ENCODE results near the gene ATR. TPM values are rescaled to one million over a fixed set of nuclear protein-coding genes. Genes with fewer than 3 reads are reported as not detected.
A peak's percentile ranks its signal among the peaks of the same experiment; 100 is the strongest.

The ATR gene
- total RNA-seq, 1 donor from 2014 or later = 26.9 TPM

DNA sequence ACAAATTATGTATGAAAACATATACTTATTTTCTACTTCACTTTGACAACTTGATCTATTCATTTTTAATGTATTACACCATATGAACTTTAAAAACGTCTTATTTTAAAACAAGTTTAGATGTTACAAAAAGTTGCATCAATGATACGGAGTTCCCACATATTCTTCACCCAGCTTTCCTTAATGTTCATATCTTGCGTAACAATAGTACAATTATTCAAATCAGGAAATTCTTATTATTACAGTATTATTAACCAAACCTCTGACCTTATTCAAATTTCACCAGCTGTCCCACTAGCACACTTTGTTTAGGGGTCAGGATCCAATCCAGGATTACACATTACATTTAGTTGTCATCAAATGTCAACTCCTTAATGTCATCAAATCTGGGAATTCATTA, 117.8 kb downstream of the ATR start:
- no peaks in the 10 kb centered on the region for H3K27me3 ChIP-seq (ENCODE audit: insufficient read depth, low read length)
- H3K27ac ChIP-seq (ENCODE audit: low read depth, low read length) = no peak overlapping the region
- H3K9me3 ChIP-seq (ENCODE audit: insufficient read depth, low read depth, low read length) = no peaks in the 10 kb centered on the region
- H3K4me2 ChIP-seq (ENCODE audit: low read length) = no peak overlapping the region
- H4K20me1 ChIP-seq (ENCODE audit: insufficient read depth, low read length) = no peaks in the 10 kb centered on the region
- Mint-ChIP-seq H3K27me3 (ENCODE audit: low read depth, unreplicated experiment) (no peaks in the 10 kb centered on the region), H3K36me3 (ENCODE audit: low read depth, unreplicated experiment) (no peaks in the 10 kb centered on the region), H3K27ac (ENCODE audit: unreplicated experiment) (no peak overlapping the region), H3K4me1 (ENCODE audit: low read depth, unreplicated experiment) (no peaks in the 10 kb centered on the region), H3K4me3 (ENCODE audit: unreplicated experiment) (no peak overlapping the region), H3K9me3 (ENCODE audit: unreplicated experiment) (no peaks in the 10 kb centered on the region)
- H3K4me3 ChIP-seq (ENCODE audit: insufficient read depth, low read depth, low read length) = no peak overlapping the region
- peaks cover 13% of the 10 kb centered on the region for H3K36me3 ChIP-seq (ENCODE audit: insufficient read depth, low read length)
- no peak for FAIRE-seq
- no peaks in the 10 kb centered on the region for H3K79me2 ChIP-seq (ENCODE audit: insufficient read depth, low read length)
- no peak for DNase-seq (ENCODE audit: low read depth)
- H2AFZ ChIP-seq (ENCODE audit: low read depth, low read length) = no peak overlapping the region
- H3K4me1 ChIP-seq (ENCODE audit: insufficient read depth, low read length) = no peaks in the 10 kb centered on the region
- no peak overlapping the region for H3K9ac ChIP-seq (ENCODE audit: low read length)
- TF ChIP-seq, protein P1, sequence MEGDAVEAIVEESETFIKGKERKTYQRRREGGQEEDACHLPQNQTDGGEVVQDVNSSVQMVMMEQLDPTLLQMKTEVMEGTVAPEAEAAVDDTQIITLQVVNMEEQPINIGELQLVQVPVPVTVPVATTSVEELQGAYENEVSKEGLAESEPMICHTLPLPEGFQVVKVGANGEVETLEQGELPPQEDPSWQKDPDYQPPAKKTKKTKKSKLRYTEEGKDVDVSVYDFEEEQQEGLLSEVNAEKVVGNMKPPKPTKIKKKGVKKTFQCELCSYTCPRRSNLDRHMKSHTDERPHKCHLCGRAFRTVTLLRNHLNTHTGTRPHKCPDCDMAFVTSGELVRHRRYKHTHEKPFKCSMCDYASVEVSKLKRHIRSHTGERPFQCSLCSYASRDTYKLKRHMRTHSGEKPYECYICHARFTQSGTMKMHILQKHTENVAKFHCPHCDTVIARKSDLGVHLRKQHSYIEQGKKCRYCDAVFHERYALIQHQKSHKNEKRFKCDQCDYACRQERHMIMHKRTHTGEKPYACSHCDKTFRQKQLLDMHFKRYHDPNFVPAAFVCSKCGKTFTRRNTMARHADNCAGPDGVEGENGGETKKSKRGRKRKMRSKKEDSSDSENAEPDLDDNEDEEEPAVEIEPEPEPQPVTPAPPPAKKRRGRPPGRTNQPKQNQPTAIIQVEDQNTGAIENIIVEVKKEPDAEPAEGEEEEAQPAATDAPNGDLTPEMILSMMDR (IDR thresholded peaks at IDR 0.05; ENCODE audit: insufficient read depth, low read depth, low read length) = no peak
- TF ChIP-seq EZH2 (IDR thresholded peaks at IDR 0.05; ENCODE audit: insufficient read depth, low read length) = no peak

DNA sequence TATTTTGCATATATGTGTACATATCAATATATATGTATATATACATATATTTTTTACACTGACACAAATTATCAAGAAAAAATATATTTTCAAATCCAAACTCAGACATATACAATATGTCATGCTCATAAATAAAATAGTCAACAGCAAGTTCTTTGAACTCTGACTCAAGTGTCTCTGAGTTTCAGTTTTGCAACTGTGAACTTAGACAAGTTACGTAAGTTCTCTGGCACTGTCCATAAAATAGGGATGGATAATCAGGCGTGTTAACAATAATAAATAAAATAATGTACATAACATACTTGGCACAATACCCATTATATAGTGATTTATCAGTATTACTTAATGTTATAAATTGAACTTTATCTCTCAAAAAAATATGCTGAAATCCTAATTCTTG, 118.6 kb downstream of the ATR start:
- Histone ChIP-seq H3K27ac (ENCODE audit: low read depth, low read length) (no peak overlapping the region), H3K4me2 (ENCODE audit: low read length) (no peak overlapping the region), H4K20me1 (ENCODE audit: insufficient read depth, low read length) (no peaks in the 10 kb centered on the region), H3K27me3 (ENCODE audit: insufficient read depth, low read length) (no peaks in the 10 kb centered on the region), H2AFZ (ENCODE audit: low read depth, low read length) (no peak overlapping the region), H3K4me1 (ENCODE audit: insufficient read depth, low read length) (no peaks in the 10 kb centered on the region), H3K79me2 (ENCODE audit: insufficient read depth, low read length) (no peaks in the 10 kb centered on the region), H3K9me3 (ENCODE audit: insufficient read depth, low read depth, low read length) (no peaks in the 10 kb centered on the region), H3K4me3 (ENCODE audit: insufficient read depth, low read depth, low read length) (no peak overlapping the region), H3K36me3 (ENCODE audit: insufficient read depth, low read length) (peaks cover 13% of the 10 kb centered on the region), H3K9ac (ENCODE audit: low read length) (no peak overlapping the region)
- Mint-ChIP-seq H3K9me3 (ENCODE audit: unreplicated experiment) (no peaks in the 10 kb centered on the region), H3K27me3 (ENCODE audit: low read depth, unreplicated experiment) (no peaks in the 10 kb centered on the region), H3K4me1 (ENCODE audit: low read depth, unreplicated experiment) (no peaks in the 10 kb centered on the region), H3K4me3 (ENCODE audit: unreplicated experiment) (no peak overlapping the region), H3K36me3 (ENCODE audit: low read depth, unreplicated experiment) (no peaks in the 10 kb centered on the region), H3K27ac (ENCODE audit: unreplicated experiment) (no peak overlapping the region)
- FAIRE-seq = no peak
- no peak for DNase-seq (ENCODE audit: low read depth)
- TF ChIP-seq, protein P1 (IDR thresholded peaks at IDR 0.05; ENCODE audit: insufficient read depth, low read depth, low read length) = no peak
- TF ChIP-seq EZH2 (IDR thresholded peaks at IDR 0.05; ENCODE audit: insufficient read depth, low read length) = no peak

DNA sequence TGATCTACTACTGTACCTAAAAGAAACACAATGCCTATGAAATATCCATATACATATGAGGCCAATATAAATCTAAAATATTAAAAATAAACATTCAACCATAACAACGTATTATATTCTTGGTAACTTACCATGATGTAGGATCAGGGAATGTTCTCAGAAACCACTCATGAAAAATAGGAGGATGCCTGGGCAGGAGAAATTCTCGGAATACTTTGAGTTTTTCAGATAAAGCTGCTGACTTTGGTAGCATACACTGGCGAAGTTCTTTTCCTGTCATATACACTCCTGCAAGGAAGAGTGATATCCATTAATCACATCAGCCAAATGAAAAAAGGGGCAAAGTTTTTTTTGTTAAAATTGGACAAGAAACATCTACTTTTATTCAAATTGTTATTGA, 119.4 kb downstream of the ATR start:
- H3K4me1 Mint-ChIP-seq (ENCODE audit: low read depth, unreplicated experiment) = no peaks in the 10 kb centered on the region
- no peak for FAIRE-seq

More for the DNA sequence above, 119.4 kb downstream of the ATR start:
- no peak overlapping the region for H3K27ac Mint-ChIP-seq (ENCODE audit: unreplicated experiment)
- Histone ChIP-seq H3K4me1 (ENCODE audit: insufficient read depth, low read length) (no peaks in the 10 kb centered on the region), H3K27ac (ENCODE audit: low read depth, low read length) (no peak overlapping the region), H3K9me3 (ENCODE audit: insufficient read depth, low read depth, low read length) (no peaks in the 10 kb centered on the region), H3K4me3 (ENCODE audit: insufficient read depth, low read depth, low read length) (no peak overlapping the region), H3K79me2 (ENCODE audit: insufficient read depth, low read length) (no peaks in the 10 kb centered on the region), H3K36me3 (ENCODE audit: insufficient read depth, low read length) (peaks cover 13% of the 10 kb centered on the region), H4K20me1 (ENCODE audit: insufficient read depth, low read length) (no peaks in the 10 kb centered on the region), H3K27me3 (ENCODE audit: insufficient read depth, low read length) (no peaks in the 10 kb centered on the region), H2AFZ (ENCODE audit: low read depth, low read length) (no peak overlapping the region), H3K9ac (ENCODE audit: low read length) (no peak overlapping the region), H3K4me2 (ENCODE audit: low read length) (no peak overlapping the region)
- TF ChIP-seq, protein P1 (IDR thresholded peaks at IDR 0.05; ENCODE audit: insufficient read depth, low read depth, low read length) = no peak
- no peak for TF ChIP-seq EZH2 (IDR thresholded peaks at IDR 0.05; ENCODE audit: insufficient read depth, low read length)
- no peaks in the 10 kb centered on the region for H3K9me3 Mint-ChIP-seq (ENCODE audit: unreplicated experiment)
- H3K27me3 Mint-ChIP-seq (ENCODE audit: low read depth, unreplicated experiment) = no peaks in the 10 kb centered on the region
- H3K36me3 Mint-ChIP-seq (ENCODE audit: low read depth, unreplicated experiment) = no peaks in the 10 kb centered on the region
- H3K4me3 Mint-ChIP-seq (ENCODE audit: unreplicated experiment) = no peak overlapping the region
- DNase-seq (ENCODE audit: low read depth) = peak; percentile 7

All from astrocyte (in vitro differentiated cells and primary cell).